HCT116 (cell line): ENCODE results near the gene DOP1A. TPM values are rescaled to one million over a fixed set of nuclear protein-coding genes. Genes with fewer than 3 reads are reported as not detected.

Source experiments
- ATAC-seq: fragments of 200-7000 bp; cut with Tn5 transposase; 2 replicates; pipeline ENCODE4 v1.9.1; 2020; ENCODE audit warnings: mild to moderate bottlenecking, moderate library complexity
- BruUV-seq: library from RNA; stranded (reverse); fragments of 400-500 nt; replicated peaks from 2 replicates; lab custom pipeline; 2021; lab: Mats Ljungman, UMichigan
- CTCF ChIA-PET: fragments of 300-600 bp; sonication (Branson Sonifier 250); formaldehyde crosslinking; loops from one replicate; lab custom pipeline; 2021; ENCODE audit warnings: antibody characterized with exemption; lab: Charles Lee
- POLR2A ChIA-PET: fragments of 300-600, 350-600 bp; sonication (Branson Sonifier 250); formaldehyde crosslinking; loops from one replicate; lab custom pipeline; 2021; ENCODE audit warnings: antibody characterized with exemption; lab: Charles Lee
- RAD21 ChIA-PET, 2 experiments: fragments of 300-600 bp; sonication (Branson Sonifier 250); formaldehyde crosslinking; loops; one replicate each; lab custom pipeline; 2023; ENCODE audit warnings: low total read pairs in 2 of 2; ENCODE audit not compliant: uncharacterized antibody in 2 of 2, unreplicated experiment in 2 of 2, low non-redundant PET in 1 of 2; lab: Charles Lee
- DNase-seq: peaks from one replicate; pipeline ENCODE4 v3.0.0-alpha.2; 2010; ENCODE audit warnings: low read depth, low spot score
- H2AFZ ChIP-seq: fragments of 200-600 bp; shearing (Covaris generic), sonication (generic); 2 replicates; pipeline ENCODE4 v1.6.1; 2017; ENCODE audit warnings: low read depth, mixed run types, mixed read lengths, antibody characterized with exemption, low read length; ENCODE audit not compliant: poor library complexity, severe bottlenecking
- H3K27ac ChIP-seq: 2 replicates; pipeline ENCODE4 v1.5.1; 2012; ENCODE audit warnings: low read depth, low read length
- H3K27me3 ChIP-seq: fragments of 200-600 bp; sonication (generic); 2 replicates; pipeline ENCODE4 v1.6.1; 2016; ENCODE audit warnings: mixed run types, low read length, mixed read lengths; ENCODE audit not compliant: insufficient read depth
- H3K36me3 ChIP-seq, 2 experiments: fragments of 200-500 bp in 1 of 2; fragments of 200-600 bp in 1 of 2; sonication (Bioruptor generic) in 1 of 2; sonication (generic) in 1 of 2; 2 replicates each; pipeline versions ENCODE4 v1.5.1 to v1.6.1; 2014 to 2016; ENCODE audit warnings: low read length in 2 of 2, inconsistent platforms in 1 of 2, mixed read lengths in 1 of 2, mixed run types in 1 of 2; ENCODE audit not compliant: insufficient read depth in 2 of 2, control insufficient read depth in 1 of 2
- H3K4me1 ChIP-seq, 2 experiments: fragments of 200-600 bp in 1 of 2; sonication (generic) in 1 of 2; 2 replicates each; pipeline versions ENCODE4 v1.5.1 to v1.6.1; 2012 to 2017; ENCODE audit warnings: low read length in 2 of 2, inconsistent platforms in 1 of 2, mild to moderate bottlenecking in 1 of 2, mixed read lengths in 1 of 2, mixed run types in 1 of 2, moderate library complexity in 1 of 2; ENCODE audit not compliant: insufficient read depth in 2 of 2, control insufficient read depth in 1 of 2
- H3K4me2 ChIP-seq: fragments of 200-600 bp; sonication (generic); 2 replicates; pipeline ENCODE4 v1.6.1; 2017; ENCODE audit warnings: mixed run types, low read length, mixed read lengths
- H3K4me3 ChIP-seq, 2 experiments: fragments of 200-600 bp in 1 of 2; sonication (generic) in 1 of 2; replicated peaks in 1 of 2; 2 replicates each; pipeline ENCODE4 v1.5.1; 2011 to 2016; ENCODE audit warnings: low read length in 2 of 2, control low read depth in 1 of 2, low read depth in 1 of 2, mild to moderate bottlenecking in 1 of 2, mixed read lengths in 1 of 2, mixed run types in 1 of 2
- H3K79me2 ChIP-seq: fragments of 200-600 bp; sonication (generic); 2 replicates; pipeline ENCODE4 v1.6.1; 2017; ENCODE audit warnings: mild to moderate bottlenecking, mixed run types, low read length, moderate library complexity, mixed read lengths; ENCODE audit not compliant: insufficient read depth
- H3K9ac ChIP-seq: fragments of 200-600 bp; sonication (generic); 2 replicates; pipeline ENCODE4 v1.6.1; 2016; ENCODE audit warnings: low read length, mixed read lengths
- H3K9me2 ChIP-seq: fragments of 200-600 bp; sonication (generic), shearing (Covaris generic); 2 replicates; pipeline ENCODE4 v1.6.1; 2017; ENCODE audit warnings: mixed run types, mild to moderate bottlenecking, moderate library complexity; ENCODE audit not compliant: insufficient read depth
- H3K9me3 ChIP-seq, 2 experiments: fragments of 200-500 bp in 1 of 2; fragments of 200-600 bp in 1 of 2; sonication (Bioruptor generic) in 1 of 2; sonication (generic) in 1 of 2; 2 replicates each; pipeline ENCODE4 v1.6.1; 2014 to 2017; ENCODE audit warnings: low read length in 2 of 2, mixed read lengths in 2 of 2, inconsistent platforms in 1 of 2, low read depth in 1 of 2, mild to moderate bottlenecking in 1 of 2, mixed run types in 1 of 2, moderate library complexity in 1 of 2; ENCODE audit not compliant: control insufficient read depth in 1 of 2, insufficient read depth in 1 of 2
- H4K20me1 ChIP-seq: fragments of 200-600 bp; sonication (generic), shearing (Covaris generic); 2 replicates; pipeline ENCODE4 v1.6.1; 2017; ENCODE audit warnings: mixed run types, mild to moderate bottlenecking, moderate library complexity; ENCODE audit not compliant: insufficient read depth
- CBX3 ChIP-seq: IDR thresholded peaks from 2 replicates; pipeline ENCODE4 v1.6.1; 2012; ENCODE audit warnings: low read depth
- EZH2phosphoT487 ChIP-seq: fragments of 200-600 bp; IDR thresholded peaks from 2 replicates; pipeline ENCODE4 v1.6.1; 2018; ENCODE audit warnings: antibody characterized with exemption, borderline replicate concordance
- POLR2AphosphoS5 ChIP-seq: IDR thresholded peaks from 2 replicates; pipeline ENCODE4 v1.6.1; 2011; ENCODE audit warnings: mild to moderate bottlenecking, low read depth, low read length, moderate library complexity
- RAD21 ChIP-seq: IDR thresholded peaks from 2 replicates; pipeline ENCODE4 v1.6.1; 2012; ENCODE audit warnings: low read depth, mild to moderate bottlenecking
- SP1 ChIP-seq: IDR thresholded peaks from 2 replicates; pipeline ENCODE4 v1.6.1; 2012; ENCODE audit warnings: low read depth
- ZFX ChIP-seq: fragments of 450-650 bp; IDR thresholded peaks from 2 replicates; pipeline ENCODE4 v1.6.1; 2017
- intact Hi-C: fragments of 100-400 bp; cut with micrococcal nuclease; formaldehyde crosslinking; loops from 2 replicates; pipeline ENCODE4 v1.10.0; 2022
- total RNA-seq: library from RNA; stranded (reverse); gene quantifications from one replicate; pipeline ENCODE4 v1.2.1, GENCODE V29; 2021; ENCODE audit not compliant: unreplicated experiment
- TF ChIP-seq, protein P1 (sequence below): IDR thresholded peaks from 2 replicates; pipeline ENCODE4 v1.6.1; 2012

The DOP1A gene
- total RNA-seq, 1 experiment from 2014 or later = 7.1 TPM

DNA sequence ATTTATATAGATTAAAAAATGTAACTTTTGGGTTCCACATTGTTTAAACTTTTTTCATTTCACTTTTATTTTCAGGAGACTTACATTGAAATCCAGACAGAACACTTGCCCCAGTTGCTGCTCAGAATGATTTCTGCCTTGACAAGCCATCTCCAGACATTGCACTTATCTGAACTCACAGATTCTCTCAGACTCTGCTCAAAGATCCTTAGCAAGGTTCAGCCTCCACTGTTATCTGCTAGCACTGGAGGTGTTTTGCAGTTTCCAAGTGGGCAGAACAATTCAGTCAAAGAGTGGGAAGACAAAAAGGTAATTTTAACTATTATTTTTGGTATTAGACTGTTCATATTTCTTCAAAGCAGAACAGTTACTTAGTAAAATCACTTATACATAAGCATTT lies 58.0 kb downstream of the DOP1A start:
- no peaks in the 10 kb centered on the region for H3K27me3 ChIP-seq
- no peak for TF ChIP-seq ZFX
- no peak overlapping the region for H3K4me2 ChIP-seq
- ChIA-PET POLR2A (no interaction called here), CTCF (no interaction called here), RAD21 (no interaction called here)
- H2AFZ ChIP-seq = no peak overlapping the region
- no peaks in the 10 kb centered on the region for H4K20me1 ChIP-seq
- H3K4me3 ChIP-seq = no peak overlapping the region
- BruUV-seq = no TSS peak
- no peaks in the 10 kb centered on the region for H3K9me2 ChIP-seq
- no peak overlapping the region for H3K9ac ChIP-seq
- H3K4me1 ChIP-seq = no peaks in the 10 kb centered on the region
- no peaks in the 10 kb centered on the region for H3K79me2 ChIP-seq
- no peak overlapping the region for H3K27ac ChIP-seq
- DNase-seq (no peak), ATAC-seq (no peak)
- H3K36me3 ChIP-seq = peaks cover 0 to 3% of the 10 kb centered on the region in 2 experiments; a peak in 1 of 4 replicates
- intact Hi-C loops = no loop called here
- H3K9me3 ChIP-seq = no peaks in the 10 kb centered on the region

DNA sequence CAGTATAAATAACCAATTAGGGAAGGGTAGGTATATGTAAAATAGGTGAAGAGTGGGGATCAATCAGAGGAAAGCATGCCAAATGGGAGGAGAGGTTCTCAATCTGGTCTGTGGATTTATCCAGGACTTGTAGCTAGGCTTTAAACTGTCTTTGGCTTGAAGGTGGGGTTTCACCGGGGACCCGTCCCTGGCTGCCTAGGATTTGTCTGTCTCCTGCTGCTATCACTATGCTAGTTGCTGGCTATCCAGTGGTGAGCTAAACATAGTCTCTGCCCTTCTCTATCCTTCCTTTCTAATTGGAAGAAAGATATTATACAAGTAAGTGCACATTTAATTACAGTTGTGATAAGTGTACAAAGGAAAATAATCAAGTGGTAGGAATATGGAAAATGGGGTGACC lies 58.8 kb downstream of the DOP1A start:
- H3K4me3 ChIP-seq = no peak overlapping the region
- H3K79me2 ChIP-seq = no peaks in the 10 kb centered on the region
- H4K20me1 ChIP-seq = no peaks in the 10 kb centered on the region
- RAD21 ChIA-PET = no interaction called here
- H3K4me2 ChIP-seq = no peak overlapping the region
- no peaks in the 10 kb centered on the region for H3K4me1 ChIP-seq
- ATAC-seq = no peak
- H3K27ac ChIP-seq = no peak overlapping the region
- no peak overlapping the region for H3K9ac ChIP-seq
- peaks cover 0 to 3% of the 10 kb centered on the region in 2 experiments; a peak in 2 of 4 replicates for H3K36me3 ChIP-seq
- H2AFZ ChIP-seq = no peak overlapping the region
- POLR2A ChIA-PET = no interaction called here
- no peaks in the 10 kb centered on the region for H3K9me3 ChIP-seq
- CTCF ChIA-PET = no interaction called here
- H3K9me2 ChIP-seq = no peaks in the 10 kb centered on the region
- no peaks in the 10 kb centered on the region for H3K27me3 ChIP-seq
- BruUV-seq = no TSS peak
- intact Hi-C loops = no loop called here
- DNase-seq = no peak
- TF ChIP-seq CBX3 (no peak), EZH2phosphoT487 (no peak), ZFX (no peak), SP1 (no peak), RAD21 (no peak), POLR2AphosphoS5 (no peak)
- TF ChIP-seq, protein P1, sequence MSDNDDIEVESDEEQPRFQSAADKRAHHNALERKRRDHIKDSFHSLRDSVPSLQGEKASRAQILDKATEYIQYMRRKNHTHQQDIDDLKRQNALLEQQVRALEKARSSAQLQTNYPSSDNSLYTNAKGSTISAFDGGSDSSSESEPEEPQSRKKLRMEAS = no peak
- TF ChIP-seq, all 23 proteins: peak for 0
